H9 (cell line): ENCODE results near the gene IFNA2. TPM values are rescaled to one million over a fixed set of nuclear protein-coding genes. Genes with fewer than 3 reads are reported as not detected.

Experiments used
- DNase-seq: peaks from one replicate; pipeline ENCODE4 v3.0.0-alpha.2; 2017
- H2AFZ ChIP-seq: one replicate; pipeline ENCODE4 v1.6.1; 2013; ENCODE audit warnings: mild to moderate bottlenecking, low read length, control low read depth, moderate library complexity
- H2AK5ac ChIP-seq: 2 replicates; pipeline ENCODE4 v1.6.1; 2013; ENCODE audit warnings: low read length, control low read depth, mixed read lengths; ENCODE audit not compliant: insufficient read length
- H2BK120ac ChIP-seq: one replicate; pipeline ENCODE4 v1.6.1; 2013; ENCODE audit warnings: low read depth, mild to moderate bottlenecking, low read length, control low read depth, inconsistent platforms; ENCODE audit not compliant: poor library complexity, severe bottlenecking
- H2BK12ac ChIP-seq: 2 replicates; pipeline ENCODE4 v1.6.1; 2013; ENCODE audit warnings: low read length, control low read depth, mixed read lengths, low read depth; ENCODE audit not compliant: insufficient read length
- H2BK15ac ChIP-seq: 2 replicates; pipeline ENCODE4 v1.6.1; 2013; ENCODE audit warnings: low read depth, low read length, control low read depth
- H2BK20ac ChIP-seq: one replicate; pipeline ENCODE4 v1.6.1; 2013; ENCODE audit warnings: low read depth, mild to moderate bottlenecking, low read length, control low read depth, inconsistent platforms; ENCODE audit not compliant: poor library complexity, severe bottlenecking
- H2BK5ac ChIP-seq: 2 replicates; pipeline ENCODE4 v1.6.1; 2013; ENCODE audit warnings: low read length, control low read depth, mixed read lengths; ENCODE audit not compliant: insufficient read length
- H3K14ac ChIP-seq: 2 replicates; pipeline ENCODE4 v1.6.1; 2013; ENCODE audit warnings: low read length, control low read depth; ENCODE audit not compliant: insufficient read depth
- H3K18ac ChIP-seq: 2 replicates; pipeline ENCODE4 v1.6.1; 2013; ENCODE audit warnings: low read depth, mild to moderate bottlenecking, mixed read lengths, low read length, control low read depth; ENCODE audit not compliant: insufficient read length
- H3K23ac ChIP-seq: 2 replicates; pipeline ENCODE4 v1.6.1; 2013; ENCODE audit warnings: low read length, control low read depth, mixed read lengths, low read depth; ENCODE audit not compliant: insufficient read length
- H3K23me2 ChIP-seq: 2 replicates; pipeline ENCODE4 v1.6.1; 2013; ENCODE audit warnings: low read depth, mild to moderate bottlenecking, mixed read lengths, low read length, control low read depth; ENCODE audit not compliant: insufficient read length, poor library complexity, severe bottlenecking
- H3K27ac ChIP-seq: 2 replicates; pipeline ENCODE4 v1.5.1; 2013; ENCODE audit warnings: low read length, control low read depth, mixed read lengths, low read depth; ENCODE audit not compliant: insufficient read length
- H3K27me3 ChIP-seq: 2 replicates; pipeline ENCODE4 v1.6.1; 2013; ENCODE audit warnings: low read length, control low read depth, inconsistent platforms; ENCODE audit not compliant: insufficient read depth
- H3K4ac ChIP-seq: 2 replicates; pipeline ENCODE4 v1.6.1; 2013; ENCODE audit warnings: low read depth, mild to moderate bottlenecking, control low read depth, inconsistent platforms, low read length, moderate library complexity
- H3K4me1 ChIP-seq: 2 replicates; pipeline ENCODE4 v1.6.1; 2013; ENCODE audit warnings: low read length, control low read depth, inconsistent platforms; ENCODE audit not compliant: insufficient read depth
- H3K4me2 ChIP-seq: 2 replicates; pipeline ENCODE4 v1.6.1; 2013; ENCODE audit warnings: low read length, control low read depth, mixed read lengths; ENCODE audit not compliant: insufficient read length, insufficient read depth
- H3K56ac ChIP-seq: 2 replicates; pipeline ENCODE4 v1.6.1; 2013; ENCODE audit warnings: low read depth, mild to moderate bottlenecking, mixed read lengths, low read length, control low read depth; ENCODE audit not compliant: insufficient read length
- H3K79me1 ChIP-seq: 2 replicates; pipeline ENCODE4 v1.6.1; 2013; ENCODE audit warnings: low read depth, mild to moderate bottlenecking, moderate library complexity, low read length, control low read depth, inconsistent platforms; ENCODE audit not compliant: insufficient read depth, poor library complexity, severe bottlenecking
- H3K79me2 ChIP-seq: 2 replicates; pipeline ENCODE4 v1.6.1; 2013; ENCODE audit warnings: low read length, control low read depth, inconsistent platforms; ENCODE audit not compliant: insufficient read depth
- H3K9ac ChIP-seq: 2 replicates; pipeline ENCODE4 v1.6.1; 2013; ENCODE audit warnings: low read length, control low read depth, mixed read lengths; ENCODE audit not compliant: insufficient read length; ENCODE audit errors: extremely low read depth
- H3K9me3 ChIP-seq: one replicate; pipeline ENCODE4 v1.6.1; 2013; ENCODE audit warnings: low read depth, low read length, inconsistent platforms; ENCODE audit not compliant: control insufficient read depth
- H3T11ph ChIP-seq: one replicate; pipeline ENCODE4 v1.6.1; 2013; ENCODE audit warnings: mild to moderate bottlenecking, low read length, control low read depth, inconsistent platforms
- H4K20me1 ChIP-seq: one replicate; pipeline ENCODE4 v1.6.1; 2013; ENCODE audit not compliant: control insufficient read depth, insufficient read length, insufficient read depth
- H4K5ac ChIP-seq: 2 replicates; pipeline ENCODE4 v1.6.1; 2013; ENCODE audit warnings: low read depth, mild to moderate bottlenecking, mixed read lengths, low read length, control low read depth; ENCODE audit not compliant: insufficient read length
- H4K8ac ChIP-seq: replicated peaks from 2 replicates; pipeline ENCODE4 v1.6.1; 2013; ENCODE audit warnings: low read length, control low read depth, mixed read lengths, low read depth; ENCODE audit not compliant: insufficient read length
- H4K91ac ChIP-seq: 2 replicates; pipeline ENCODE4 v1.6.1; 2013; ENCODE audit warnings: low read depth, mild to moderate bottlenecking, moderate library complexity, mixed read lengths, low read length, control low read depth; ENCODE audit not compliant: insufficient read length
- H3K27ac Mint-ChIP-seq, 3 experiments: 2 replicates in 2 of 3; 3 replicates in 1 of 3; pipeline ENCODE4 v1.8.0; 2020 to 2021; ENCODE audit warnings: mixed read lengths in 3 of 3, mild to moderate bottlenecking in 1 of 3, moderate library complexity in 1 of 3
- H3K27me3 Mint-ChIP-seq: 2 replicates; pipeline ENCODE4 v1.8.0; 2021; ENCODE audit warnings: low read depth, mild to moderate bottlenecking, moderate library complexity, mixed read lengths
- H3K36me3 Mint-ChIP-seq, 3 experiments: 2 replicates in 2 of 3; 3 replicates in 1 of 3; pipeline ENCODE4 v1.8.0; 2020 to 2021; ENCODE audit warnings: low read depth in 3 of 3, mixed read lengths in 3 of 3; ENCODE audit not compliant: insufficient read depth in 1 of 3
- H3K4me1 Mint-ChIP-seq, 2 experiments: 2 replicates each; pipeline ENCODE4 v1.8.0; 2020; ENCODE audit warnings: mixed read lengths in 2 of 2
- H3K4me3 Mint-ChIP-seq, 2 experiments: 2 replicates in 1 of 2; 3 replicates in 1 of 2; pipeline ENCODE4 v1.8.0; 2020 to 2021; ENCODE audit warnings: mild to moderate bottlenecking in 2 of 2, mixed read lengths in 2 of 2, moderate library complexity in 1 of 2
- H3K9me3 Mint-ChIP-seq, 2 experiments: 2 replicates in 1 of 2; 3 replicates in 1 of 2; pipeline ENCODE4 v1.8.0; 2020; ENCODE audit warnings: mild to moderate bottlenecking in 2 of 2, mixed read lengths in 2 of 2, moderate library complexity in 1 of 2
- total RNA-seq: library from RNA; stranded (reverse); gene quantifications from 2 replicates; pipeline ENCODE4 v1.2.1, GENCODE V29; 2021
- TF ChIP-seq, protein P1 (sequence below): fragments of 200-600 bp; sonication (generic); conservative IDR thresholded peaks from 3 replicates; pipeline ENCODE4 v1.8.0; 2021; ENCODE audit warnings: antibody characterized with exemption, mild to moderate bottlenecking

The IFNA2 gene
- total RNA-seq, 1 experiment from 2014 or later = not detected

DNA sequence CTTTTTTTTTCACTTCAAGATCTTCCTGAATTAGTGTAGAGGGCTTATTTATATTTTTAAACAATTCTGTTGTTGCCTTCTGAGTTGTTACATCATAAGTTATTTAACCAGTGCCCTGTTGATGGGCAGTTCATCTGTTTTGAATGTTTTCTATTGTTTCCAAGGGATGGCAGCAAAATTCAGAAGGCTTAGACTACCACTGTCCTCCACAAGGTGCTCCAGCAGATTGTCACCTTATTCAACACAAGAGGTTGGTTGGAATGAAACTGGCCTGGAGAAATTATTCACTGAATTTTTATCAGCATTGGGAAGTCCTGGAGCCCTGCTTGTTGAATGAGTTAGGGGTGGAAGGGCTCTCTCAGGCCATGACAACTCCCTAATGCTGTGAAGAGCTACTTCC lies 48.7 kb downstream of the IFNA2 start:
- no peak for DNase-seq
- Histone ChIP-seq H3K23me2 (no peaks in the 10 kb centered on the region), H4K91ac (no peak overlapping the region), H4K8ac (no peak overlapping the region), H3K79me2 (peaks cover 25% of the 10 kb centered on the region; the same call in 1 of the 2 replicates), H2BK5ac (no peak overlapping the region), H3T11ph (no peak overlapping the region), H3K18ac (no peak overlapping the region), H2BK120ac (no peak overlapping the region), H4K20me1 (no peaks in the 10 kb centered on the region), H2AK5ac (no peak overlapping the region), H2BK12ac (no peak overlapping the region), H3K4me1 (peaks cover 4% of the 10 kb centered on the region; the same call in 1 of the 2 replicates), H3K23ac (no peak overlapping the region), H3K9ac (no peak overlapping the region), H3K4ac (no peak overlapping the region), H3K27ac (no peak overlapping the region), H3K9me3 (no peaks in the 10 kb centered on the region), H3K14ac (no peak overlapping the region), H2BK20ac (no peak overlapping the region), H2BK15ac (no peak overlapping the region), H2AFZ (no peak overlapping the region), H3K27me3 (no peaks in the 10 kb centered on the region), H4K5ac (no peak overlapping the region), H3K56ac (no peak overlapping the region), H3K4me2 (no peak overlapping the region), H3K79me1 (no peaks in the 10 kb centered on the region)
- H3K9me3 Mint-ChIP-seq = no peaks in the 10 kb centered on the region
- no peak overlapping the region for H3K4me3 Mint-ChIP-seq
- TF ChIP-seq, protein P1, sequence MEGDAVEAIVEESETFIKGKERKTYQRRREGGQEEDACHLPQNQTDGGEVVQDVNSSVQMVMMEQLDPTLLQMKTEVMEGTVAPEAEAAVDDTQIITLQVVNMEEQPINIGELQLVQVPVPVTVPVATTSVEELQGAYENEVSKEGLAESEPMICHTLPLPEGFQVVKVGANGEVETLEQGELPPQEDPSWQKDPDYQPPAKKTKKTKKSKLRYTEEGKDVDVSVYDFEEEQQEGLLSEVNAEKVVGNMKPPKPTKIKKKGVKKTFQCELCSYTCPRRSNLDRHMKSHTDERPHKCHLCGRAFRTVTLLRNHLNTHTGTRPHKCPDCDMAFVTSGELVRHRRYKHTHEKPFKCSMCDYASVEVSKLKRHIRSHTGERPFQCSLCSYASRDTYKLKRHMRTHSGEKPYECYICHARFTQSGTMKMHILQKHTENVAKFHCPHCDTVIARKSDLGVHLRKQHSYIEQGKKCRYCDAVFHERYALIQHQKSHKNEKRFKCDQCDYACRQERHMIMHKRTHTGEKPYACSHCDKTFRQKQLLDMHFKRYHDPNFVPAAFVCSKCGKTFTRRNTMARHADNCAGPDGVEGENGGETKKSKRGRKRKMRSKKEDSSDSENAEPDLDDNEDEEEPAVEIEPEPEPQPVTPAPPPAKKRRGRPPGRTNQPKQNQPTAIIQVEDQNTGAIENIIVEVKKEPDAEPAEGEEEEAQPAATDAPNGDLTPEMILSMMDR = no peak; the same call in 2 of the 3 replicates
- H3K27me3 Mint-ChIP-seq = peaks cover 14% of the 10 kb centered on the region
- no peak overlapping the region for H3K27ac Mint-ChIP-seq
- peaks cover 12 to 17% (median 16%) of the 10 kb centered on the region in 3 experiments; a peak in 6 of 7 replicates for H3K36me3 Mint-ChIP-seq
- peaks cover 26 to 27% of the 10 kb centered on the region in 2 experiments for H3K4me1 Mint-ChIP-seq
